GM12892 (cell line): ENCODE measurements around the gene TMOD2.

ENCODE experiments used
- POLR2A ChIP-seq: IDR thresholded peaks from 2 replicates; pipeline ENCODE4 v1.6.1; 2011; ENCODE audit warnings: low read depth, low read length, control low read depth
- POLR2AphosphoS5 ChIP-seq: IDR thresholded peaks from 2 replicates; pipeline ENCODE4 v1.6.1; 2011; ENCODE audit warnings: low read depth, low read length, control low read depth

DNA sequence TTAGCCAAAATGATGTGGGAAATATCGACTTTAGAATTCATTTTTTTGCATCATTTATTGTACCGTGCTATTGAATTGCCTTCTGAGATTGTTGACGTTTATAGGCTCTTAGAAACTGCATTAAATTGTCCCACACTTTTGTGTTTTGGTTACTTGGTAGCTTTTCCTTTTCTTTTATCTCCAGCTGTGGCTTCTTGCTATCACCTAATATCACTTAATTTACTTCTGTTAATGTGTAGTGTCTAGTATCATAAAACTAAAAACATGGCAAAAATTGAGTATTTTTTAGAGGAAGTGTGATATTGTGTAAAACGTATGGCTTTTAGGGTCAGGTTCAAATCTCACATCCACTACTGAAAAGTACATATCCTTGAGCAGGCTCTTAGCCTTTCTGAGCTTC lies 89.3 kb downstream of the TMOD2 start:
- TF ChIP-seq POLR2AphosphoS5 (no peak), POLR2A (no peak)
